Gastrocnemius medialis (tissue), 4 donors: Measurements from ENCODE around the gene LPAR1. TPM values are rescaled to one million over a fixed set of nuclear protein-coding genes. Genes with fewer than 3 reads are reported as not detected.
A peak's percentile ranks its signal among the peaks of the same experiment; 100 is the strongest.
"Not testable (repeated sequence)": the region's sequence is repeated elsewhere in the genome, so short reads cannot be mapped to it uniquely, and the experiment has no call there.

Experiments
- ATAC-seq, 2 donors: fragments of 150-250 bp; one replicate each; pipeline ENCODE4 v1.9.1; 2016
- DNase-seq, 2 donors: peaks; one replicate each; pipeline ENCODE4 v3.0.0-alpha.2; 2019
- H3K27ac ChIP-seq, 4 donors: fragments of 200-600 bp; sonication (generic); 1 replicate in 1 of 4; 2 replicates in 3 of 4; pipeline ENCODE4 v1.5.1; 2016 to 2018; ENCODE audit warnings: mild to moderate bottlenecking in 2 of 4, moderate library complexity in 1 of 4
- H3K27me3 ChIP-seq, 3 donors: fragments of 200-600 bp; sonication (generic) in 2 of 3; 1 replicate in 1 of 3; 2 replicates in 2 of 3; pipeline versions ENCODE4 v1.5.1 to v1.6.0; 2016 to 2019; ENCODE audit warnings: mild to moderate bottlenecking in 1 of 3, moderate library complexity in 1 of 3
- H3K36me3 ChIP-seq, 2 donors: fragments of 200-600 bp; sonication (generic) in 1 of 2; one replicate each; pipeline ENCODE4 v1.5.1; 2017 to 2018
- H3K4me1 ChIP-seq, 2 donors: fragments of 200-600 bp; sonication (generic) in 1 of 2; one replicate each; pipeline ENCODE4 v1.5.1; 2016 to 2017; ENCODE audit warnings: mild to moderate bottlenecking in 2 of 2
- H3K4me3 ChIP-seq, 4 donors: fragments of 200-600 bp; sonication (generic) in 3 of 4; 1 replicate in 1 of 4; 2 replicates in 3 of 4; pipeline ENCODE4 v1.5.1; 2016 to 2019; ENCODE audit warnings: mild to moderate bottlenecking in 2 of 4
- H3K9me3 ChIP-seq, 3 donors: fragments of 200-600 bp; sonication (generic) in 2 of 3; 1 replicate in 1 of 3; 2 replicates in 2 of 3; pipeline ENCODE4 v1.5.1; 2016 to 2019
- CTCF ChIP-seq, 5 experiments: fragments of 450-650 bp in 3 of 5; fragments of 200-600 bp in 2 of 5; sonication (generic) in 2 of 5; IDR thresholded peaks in 4 of 5; conservative IDR thresholded peaks in 1 of 5; 1 replicate in 4 of 5; 2 replicates in 1 of 5; pipeline ENCODE4 v1.5.1; 2016 to 2019; ENCODE audit warnings: antibody characterized with exemption in 5 of 5, mild to moderate bottlenecking in 3 of 5, moderate library complexity in 3 of 5
- POLR2A ChIP-seq, 2 donors: fragments of 450-650 bp; IDR thresholded peaks; one replicate each; pipeline ENCODE4 v1.6.1; 2017; ENCODE audit warnings: antibody characterized with exemption in 2 of 2, mild to moderate bottlenecking in 2 of 2, moderate library complexity in 2 of 2
- in situ Hi-C, 4 donors: fragments of 200-750 bp; cut with MboI; loops; one replicate each; pipeline versions ENCODE4 v1.15.0 to v1.8.0; 2017; ENCODE audit warnings: low sequenced_read_pairs in 4 of 4
- intact Hi-C: fragments of 100-400 bp; cut with DNase I; formaldehyde crosslinking; loops from one replicate; pipeline ENCODE4 v1.15.1; 2023; ENCODE audit warnings: low total_unique reads
- total RNA-seq, 4 donors: library from RNA; depleted of rRNA; stranded (reverse); fragments of >200 nt; gene quantifications; one replicate each; pipeline versions ENCODE4 v1.1.0 to v1.2.3, GENCODE V29; 2016

LPAR1 gene
- total RNA-seq, 4 donors from 2014 or later = 5.5 to 20.2 (median 13.2) TPM

- DNase-seq (no peak), ATAC-seq (no peak)
- in situ Hi-C loops = loop anchor here in 1 of 4 donors (25.0 kb wide), 1 partner anchor 99 kb away; no protein-coding TSS in a partner anchor
- TF ChIP-seq POLR2A (IDR thresholded peaks at IDR 0.05) (no peak), CTCF (IDR thresholded peaks at IDR 0.05 in 4 of 5, conservative IDR thresholded peaks at IDR 0.05 in 1 of 5) (no peak)
- Histone ChIP-seq H3K27me3 (no peaks in the 10 kb centered on the region), H3K4me1 (no peaks in the 10 kb centered on the region), H3K36me3 (no peaks in the 10 kb centered on the region), H3K27ac (no peak overlapping the region), H3K4me3 (no peak overlapping the region), H3K9me3 (no peaks in the 10 kb centered on the region)
- intact Hi-C loops = no loop called here
Measured at GRCh38 chr9:110835859-110836271, 202.4 kb downstream of the LPAR1 start.

GRCh38 chr9:110835404-110835803 is 202.9 kb downstream of the LPAR1 start:
- H3K27ac ChIP-seq = no peak overlapping the region
- intact Hi-C loops (no loop called here), in situ Hi-C loops (loop anchor here in 1 of 4 donors (25.0 kb wide), 1 partner anchor 98 kb away; no protein-coding TSS in a partner anchor)
- no peaks in the 10 kb centered on the region for H3K9me3 ChIP-seq
- no peaks in the 10 kb centered on the region for H3K4me1 ChIP-seq
- TF ChIP-seq CTCF (IDR thresholded peaks at IDR 0.05 in 4 of 5, conservative IDR thresholded peaks at IDR 0.05 in 1 of 5) = no peak
- no peak for TF ChIP-seq POLR2A (IDR thresholded peaks at IDR 0.05)
- H3K27me3 ChIP-seq = no peaks in the 10 kb centered on the region
- DNase-seq (no peak), ATAC-seq (no peak)
- H3K4me3 ChIP-seq = no peak overlapping the region
- no peaks in the 10 kb centered on the region for H3K36me3 ChIP-seq

GRCh38 chr9:110832926-110833325 is 205.3 kb downstream of the LPAR1 start:
- no peaks in the 10 kb centered on the region for H3K36me3 ChIP-seq
- H3K27me3 ChIP-seq = no peaks in the 10 kb centered on the region
- in situ Hi-C loops = loop anchor here in 1 of 4 donors (25.0 kb wide), 1 partner anchor 96 kb away; no protein-coding TSS in a partner anchor
- H3K4me1 ChIP-seq = no peaks in the 10 kb centered on the region
- intact Hi-C loops = no loop called here
- DNase-seq (no peak), ATAC-seq (no peak)
- no peak overlapping the region for H3K4me3 ChIP-seq
- TF ChIP-seq CTCF (IDR thresholded peaks at IDR 0.05 in 4 of 5, conservative IDR thresholded peaks at IDR 0.05 in 1 of 5) = no peak
- TF ChIP-seq POLR2A (IDR thresholded peaks at IDR 0.05) = no peak
- H3K9me3 ChIP-seq = no peaks in the 10 kb centered on the region
- no peak overlapping the region for H3K27ac ChIP-seq

GRCh38 chr9:110830495-110830894 is 207.8 kb downstream of the LPAR1 start:
- DNase-seq = no peak
- ATAC-seq = no peak
- Histone ChIP-seq H3K36me3 (no peaks in the 10 kb centered on the region), H3K9me3 (no peaks in the 10 kb centered on the region), H3K4me1 (no peaks in the 10 kb centered on the region), H3K4me3 (no peak overlapping the region), H3K27ac (no peak overlapping the region), H3K27me3 (no peaks in the 10 kb centered on the region)
- intact Hi-C loops = no loop called here
- TF ChIP-seq CTCF (IDR thresholded peaks at IDR 0.05 in 4 of 5, conservative IDR thresholded peaks at IDR 0.05 in 1 of 5) = no peak
- no peak for TF ChIP-seq POLR2A (IDR thresholded peaks at IDR 0.05)
- in situ Hi-C loops = loop anchor here in 1 of 4 donors (25.0 kb wide), 1 partner anchor 93 kb away; no protein-coding TSS in a partner anchor

GRCh38 chr9:110828264-110828663 is 210.0 kb downstream of the LPAR1 start:
- no peak for TF ChIP-seq CTCF (IDR thresholded peaks at IDR 0.05 in 4 of 5, conservative IDR thresholded peaks at IDR 0.05 in 1 of 5)
- no peak for TF ChIP-seq POLR2A (IDR thresholded peaks at IDR 0.05)
- H3K9me3 ChIP-seq = no peaks in the 10 kb centered on the region
- H3K4me3 ChIP-seq = no peak overlapping the region
- H3K27me3 ChIP-seq = no peaks in the 10 kb centered on the region
- no peaks in the 10 kb centered on the region for H3K36me3 ChIP-seq
- no peaks in the 10 kb centered on the region for H3K4me1 ChIP-seq
- no peak overlapping the region for H3K27ac ChIP-seq
- intact Hi-C loops = no loop called here
- DNase-seq (peak; percentile 10 to 24), ATAC-seq (no peak)
- in situ Hi-C loops = loop anchor here in 1 of 4 donors (25.0 kb wide), 1 partner anchor 91 kb away; no protein-coding TSS in a partner anchor

GRCh38 chr9:110826400-110826799 is 211.9 kb downstream of the LPAR1 start:
- H3K27me3 ChIP-seq, H3K36me3 ChIP-seq, intact Hi-C loops, DNase-seq, H3K4me3 ChIP-seq, ATAC-seq, H3K9me3 ChIP-seq, H3K4me1 ChIP-seq, H3K27ac ChIP-seq: not testable (repeated sequence)
- in situ Hi-C loops = loop anchor here in 1 of 4 donors (25.0 kb wide), 1 partner anchor 89 kb away; no protein-coding TSS in a partner anchor
